ENCODE data around the gene PHTF2.

PHTF2 gene

GRCh38 chr7:77940647-77941046 lies 142.1 kb downstream of the PHTF2 start:
- TF ChIP-seq, protein P1, sequence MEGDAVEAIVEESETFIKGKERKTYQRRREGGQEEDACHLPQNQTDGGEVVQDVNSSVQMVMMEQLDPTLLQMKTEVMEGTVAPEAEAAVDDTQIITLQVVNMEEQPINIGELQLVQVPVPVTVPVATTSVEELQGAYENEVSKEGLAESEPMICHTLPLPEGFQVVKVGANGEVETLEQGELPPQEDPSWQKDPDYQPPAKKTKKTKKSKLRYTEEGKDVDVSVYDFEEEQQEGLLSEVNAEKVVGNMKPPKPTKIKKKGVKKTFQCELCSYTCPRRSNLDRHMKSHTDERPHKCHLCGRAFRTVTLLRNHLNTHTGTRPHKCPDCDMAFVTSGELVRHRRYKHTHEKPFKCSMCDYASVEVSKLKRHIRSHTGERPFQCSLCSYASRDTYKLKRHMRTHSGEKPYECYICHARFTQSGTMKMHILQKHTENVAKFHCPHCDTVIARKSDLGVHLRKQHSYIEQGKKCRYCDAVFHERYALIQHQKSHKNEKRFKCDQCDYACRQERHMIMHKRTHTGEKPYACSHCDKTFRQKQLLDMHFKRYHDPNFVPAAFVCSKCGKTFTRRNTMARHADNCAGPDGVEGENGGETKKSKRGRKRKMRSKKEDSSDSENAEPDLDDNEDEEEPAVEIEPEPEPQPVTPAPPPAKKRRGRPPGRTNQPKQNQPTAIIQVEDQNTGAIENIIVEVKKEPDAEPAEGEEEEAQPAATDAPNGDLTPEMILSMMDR (conservative IDR thresholded peaks at IDR 0.05; ENCODE audit: low read length), result peak; percentile 75
- DNase-seq (ENCODE audit: low read depth), result peak; percentile 48
- H3K4me3 ChIP-seq (ENCODE audit: low read length), result no peak overlapping the region

DNA sequence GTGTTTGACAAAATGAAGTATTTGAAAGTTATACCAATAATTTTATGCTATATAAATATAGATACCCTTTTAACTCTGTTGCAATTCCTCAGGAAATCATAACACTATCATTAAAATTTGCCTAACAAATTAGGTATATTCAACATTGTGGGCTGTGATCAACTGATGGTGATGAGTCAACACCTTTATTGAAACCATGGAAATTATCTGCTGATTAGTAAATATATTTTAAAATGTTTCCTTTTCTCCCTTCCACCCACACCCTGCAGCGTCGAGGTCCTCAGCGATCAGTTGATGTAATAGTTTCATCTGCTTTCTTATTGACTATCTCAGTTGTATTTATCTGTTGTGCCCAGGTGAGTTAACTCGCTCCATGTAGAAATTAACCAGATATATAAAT lies 143.9 kb downstream of the PHTF2 start:
- no peak overlapping the region for H3K4me3 ChIP-seq (ENCODE audit: low read length)
- no peak for DNase-seq (ENCODE audit: low read depth)
- TF ChIP-seq, protein P1 (conservative IDR thresholded peaks at IDR 0.05; ENCODE audit: low read length), result no peak

DNA sequence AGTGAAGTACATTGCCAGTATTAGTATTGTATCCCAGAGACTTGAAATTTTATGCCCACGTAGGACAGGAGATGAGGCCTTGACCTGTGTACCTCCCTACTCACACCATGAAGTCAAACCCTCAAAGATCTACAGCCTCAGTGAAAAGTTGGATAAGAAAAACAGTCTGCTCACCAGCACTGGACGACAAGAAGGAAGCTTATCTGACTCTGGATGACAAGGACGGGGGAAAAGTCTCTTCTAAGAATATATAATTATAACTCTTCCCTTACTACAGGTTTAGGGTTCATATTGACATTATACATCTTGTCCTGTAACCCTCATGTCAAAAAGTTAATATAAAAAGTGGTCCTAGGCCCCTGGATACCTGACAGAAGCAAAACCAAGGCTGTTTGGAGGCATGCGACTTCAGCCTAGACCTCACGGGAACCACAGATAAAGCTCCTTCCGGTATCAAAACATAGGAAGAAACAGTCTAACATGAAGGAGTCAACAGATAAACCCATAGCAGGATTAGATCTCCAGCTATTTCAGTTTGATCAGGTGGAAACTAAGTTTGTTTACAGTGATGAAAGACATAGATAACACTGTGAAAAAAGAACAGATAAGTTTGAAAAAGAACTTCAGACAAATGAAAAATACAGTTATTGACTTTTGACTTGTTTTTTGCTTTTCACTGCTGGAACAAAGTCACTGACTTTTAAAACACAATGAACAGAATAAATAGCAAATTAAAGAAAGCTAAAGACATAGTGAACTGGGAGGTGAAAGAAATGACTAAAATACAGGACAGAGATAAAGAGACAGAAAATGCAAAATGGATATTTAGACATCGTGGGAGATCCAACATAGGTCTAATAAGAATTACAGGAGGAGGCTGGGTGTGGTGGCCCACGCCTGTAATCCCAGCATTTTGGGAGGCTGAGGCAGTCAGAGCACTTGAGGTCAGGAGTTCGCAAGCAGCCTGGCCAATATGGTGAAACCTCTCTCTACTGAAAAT lies 145.9 kb downstream of the PHTF2 start:
- TF ChIP-seq, protein P1 (conservative IDR thresholded peaks at IDR 0.05; ENCODE audit: low read length), result no peak
- DNase-seq (ENCODE audit: low read depth), result no peak
- H3K4me3 ChIP-seq (ENCODE audit: low read length), result no peak overlapping the region

DNA sequence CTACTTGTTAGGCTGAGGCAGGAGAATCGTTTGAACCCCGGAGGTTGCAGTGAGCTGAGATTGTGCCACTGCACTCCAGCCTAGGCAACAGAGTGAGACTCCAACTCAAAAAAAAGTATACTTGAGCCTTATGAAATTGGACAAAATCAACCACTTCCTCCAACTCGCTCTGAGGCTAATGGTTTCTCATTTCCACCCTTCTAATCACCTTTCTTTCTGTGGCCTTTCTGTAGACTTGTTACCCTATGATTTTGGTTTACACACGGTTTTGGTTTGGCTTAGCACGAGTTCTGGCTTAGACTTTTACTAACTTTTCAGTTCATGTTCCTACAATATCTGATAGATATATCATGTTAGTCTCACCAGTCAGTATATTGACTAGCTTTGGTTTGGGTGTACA lies 152.0 kb downstream of the PHTF2 start:
- no peak for DNase-seq (ENCODE audit: low read depth)
- no peak overlapping the region for H3K4me3 ChIP-seq (ENCODE audit: low read length)
- TF ChIP-seq, protein P1 (conservative IDR thresholded peaks at IDR 0.05; ENCODE audit: low read length), result no peak

DNA sequence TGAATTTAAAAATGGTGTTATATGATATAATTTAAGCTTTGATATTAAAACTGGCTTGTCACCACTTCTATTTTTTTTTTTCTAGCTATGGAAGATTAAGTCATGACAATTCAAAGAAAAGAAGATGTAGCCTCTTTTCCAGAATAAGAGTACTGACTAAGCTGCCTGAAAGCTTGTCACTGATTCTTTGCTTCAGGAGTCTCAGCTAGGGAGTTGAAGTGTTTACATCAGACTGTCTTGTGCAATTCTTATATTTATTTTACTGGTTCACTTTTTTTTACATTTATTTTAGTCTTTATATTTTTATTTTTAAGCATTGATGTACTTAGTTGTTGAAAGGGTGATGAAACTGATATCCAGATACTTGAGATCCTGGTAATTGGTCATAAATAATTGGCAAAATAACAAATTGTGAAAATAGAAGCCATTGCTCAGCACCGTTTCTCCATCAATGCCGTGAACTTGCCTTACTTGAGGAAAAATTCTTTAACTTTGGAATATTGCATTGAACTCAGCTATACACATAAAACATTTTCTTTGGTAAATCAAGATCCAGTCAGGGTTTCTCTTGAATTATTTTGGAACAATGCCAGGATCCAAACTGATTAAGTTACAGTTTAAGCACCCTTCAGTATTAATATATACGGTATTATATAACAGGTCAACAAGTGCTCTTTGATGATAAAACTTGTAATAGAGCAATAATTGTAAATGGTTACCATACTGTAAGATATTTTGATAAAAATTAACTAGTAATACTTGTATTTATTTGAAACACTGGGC lies 156.4 kb downstream of the PHTF2 start:
- no peak overlapping the region for H3K4me3 ChIP-seq (ENCODE audit: low read length)
- peak; percentile 5 for DNase-seq (ENCODE audit: low read depth)
- TF ChIP-seq, protein P1 (conservative IDR thresholded peaks at IDR 0.05; ENCODE audit: low read length), result no peak

GRCh38 chr7:77958436-77958835 lies 159.9 kb downstream of the PHTF2 start:
- H3K4me3 ChIP-seq (ENCODE audit: low read length), result no peak overlapping the region
- DNase-seq (ENCODE audit: low read depth), result no peak
- TF ChIP-seq, protein P1 (conservative IDR thresholded peaks at IDR 0.05; ENCODE audit: low read length), result no peak
